ENCODE measurements around the gene STK31.
A peak's percentile ranks its signal among the peaks of the same experiment; 100 is the strongest.
"Not testable (repeated sequence)": the region's sequence is repeated elsewhere in the genome, so short reads cannot be mapped to it uniquely, and the experiment has no call there.

STK31 gene, protein sequence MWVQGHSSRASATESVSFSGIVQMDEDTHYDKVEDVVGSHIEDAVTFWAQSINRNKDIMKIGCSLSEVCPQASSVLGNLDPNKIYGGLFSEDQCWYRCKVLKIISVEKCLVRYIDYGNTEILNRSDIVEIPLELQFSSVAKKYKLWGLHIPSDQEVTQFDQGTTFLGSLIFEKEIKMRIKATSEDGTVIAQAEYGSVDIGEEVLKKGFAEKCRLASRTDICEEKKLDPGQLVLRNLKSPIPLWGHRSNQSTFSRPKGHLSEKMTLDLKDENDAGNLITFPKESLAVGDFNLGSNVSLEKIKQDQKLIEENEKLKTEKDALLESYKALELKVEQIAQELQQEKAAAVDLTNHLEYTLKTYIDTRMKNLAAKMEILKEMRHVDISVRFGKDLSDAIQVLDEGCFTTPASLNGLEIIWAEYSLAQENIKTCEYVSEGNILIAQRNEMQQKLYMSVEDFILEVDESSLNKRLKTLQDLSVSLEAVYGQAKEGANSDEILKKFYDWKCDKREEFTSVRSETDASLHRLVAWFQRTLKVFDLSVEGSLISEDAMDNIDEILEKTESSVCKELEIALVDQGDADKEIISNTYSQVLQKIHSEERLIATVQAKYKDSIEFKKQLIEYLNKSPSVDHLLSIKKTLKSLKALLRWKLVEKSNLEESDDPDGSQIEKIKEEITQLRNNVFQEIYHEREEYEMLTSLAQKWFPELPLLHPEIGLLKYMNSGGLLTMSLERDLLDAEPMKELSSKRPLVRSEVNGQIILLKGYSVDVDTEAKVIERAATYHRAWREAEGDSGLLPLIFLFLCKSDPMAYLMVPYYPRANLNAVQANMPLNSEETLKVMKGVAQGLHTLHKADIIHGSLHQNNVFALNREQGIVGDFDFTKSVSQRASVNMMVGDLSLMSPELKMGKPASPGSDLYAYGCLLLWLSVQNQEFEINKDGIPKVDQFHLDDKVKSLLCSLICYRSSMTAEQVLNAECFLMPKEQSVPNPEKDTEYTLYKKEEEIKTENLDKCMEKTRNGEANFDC

GRCh38 chr7:23710000-23710399 is at the start of gene STK31:
STK31 (plus strand) TSS chr7:23710219; CDS start chr7:23710286, 67 bp downstream.
- H3K4me3 ChIP-seq (ENCODE audit: low read depth, low read length): no peak within 1 kb of the TSS

DNA sequence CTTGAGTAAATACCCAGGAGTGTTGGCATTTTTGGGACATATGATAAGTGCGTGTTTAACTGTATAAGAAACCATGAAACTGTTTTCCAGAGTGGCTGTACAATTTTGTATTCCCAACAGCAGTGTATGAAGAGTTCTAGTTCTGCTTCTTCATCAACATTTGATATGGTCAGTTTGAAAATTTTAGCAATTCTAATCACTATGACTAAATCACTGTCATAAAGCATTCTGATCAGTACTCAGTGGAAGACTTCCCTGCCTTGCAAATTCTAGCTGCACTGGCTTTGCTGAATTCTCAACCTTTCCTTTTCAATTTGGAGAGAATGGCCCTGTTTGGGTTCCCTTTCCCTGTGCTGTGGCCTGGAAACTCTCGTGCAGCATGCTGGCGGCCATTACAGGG is 48.6 kb upstream of the STK31 start:
- H3K4me3 ChIP-seq (ENCODE audit: low read depth, low read length): no peak overlapping the region

GRCh38 chr7:23662124-23662983 is 47.7 kb upstream of the STK31 start:
- H3K4me3 ChIP-seq (ENCODE audit: low read depth, low read length): no peak overlapping the region

DNA sequence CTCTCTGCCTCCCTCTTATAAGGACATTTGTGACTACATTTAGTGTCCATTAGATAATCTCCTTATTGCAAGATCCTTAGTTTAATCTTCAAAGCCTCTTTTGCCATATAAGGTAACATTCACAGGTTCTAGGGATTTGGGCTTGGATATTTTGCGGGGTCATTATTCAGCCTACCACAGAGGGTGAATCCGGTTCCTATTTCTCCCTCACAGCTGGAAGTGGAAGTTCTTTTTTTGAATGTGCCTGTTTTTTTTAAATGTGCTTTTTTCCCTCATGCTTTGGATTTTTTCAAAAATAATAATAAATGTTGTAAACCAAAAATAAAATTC is 47.1 kb upstream of the STK31 start:
- no peak overlapping the region for H3K4me3 ChIP-seq (ENCODE audit: low read depth, low read length)

DNA sequence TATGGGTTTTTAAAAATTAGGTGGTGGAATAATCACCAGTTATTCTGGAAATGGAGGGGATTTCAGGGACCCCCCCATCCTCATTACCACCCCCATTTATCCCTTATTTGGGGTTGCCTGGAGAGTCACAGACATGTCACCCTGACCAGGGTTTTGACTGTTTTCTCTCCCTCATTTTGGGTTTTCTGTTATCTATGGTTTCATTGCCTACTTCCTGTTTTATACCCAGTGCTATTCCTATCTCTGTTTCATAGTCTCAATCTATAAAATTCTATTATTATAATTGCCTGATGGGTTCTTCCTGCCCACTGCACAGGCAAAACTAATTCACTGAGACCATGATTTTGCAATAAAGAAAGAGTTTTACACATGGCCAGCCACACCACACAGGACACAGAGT is 45.9 kb upstream of the STK31 start:
- H3K4me3 ChIP-seq (ENCODE audit: low read depth, low read length): no peak overlapping the region

DNA sequence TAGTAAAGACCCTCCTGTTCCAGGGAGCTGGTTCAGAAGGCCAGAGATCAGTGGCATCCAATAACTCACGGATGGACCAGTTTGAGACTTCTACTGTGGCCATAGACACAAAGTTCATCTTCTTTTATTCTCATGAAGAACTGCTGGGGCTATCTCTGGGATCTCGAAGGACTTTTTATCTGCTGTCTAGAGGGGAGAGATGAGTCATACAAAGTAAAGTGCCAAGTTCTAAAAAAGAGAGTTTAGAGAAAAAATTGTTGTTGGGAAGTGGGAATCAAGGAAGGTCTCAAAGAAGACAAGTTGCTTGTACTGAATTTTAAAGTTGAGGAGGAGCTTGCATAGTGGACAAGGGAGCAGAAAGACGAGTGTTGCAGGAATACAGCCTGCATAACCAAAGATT is 38.0 kb upstream of the STK31 start:
- H3K4me3 ChIP-seq (ENCODE audit: low read depth, low read length): no peak overlapping the region

DNA sequence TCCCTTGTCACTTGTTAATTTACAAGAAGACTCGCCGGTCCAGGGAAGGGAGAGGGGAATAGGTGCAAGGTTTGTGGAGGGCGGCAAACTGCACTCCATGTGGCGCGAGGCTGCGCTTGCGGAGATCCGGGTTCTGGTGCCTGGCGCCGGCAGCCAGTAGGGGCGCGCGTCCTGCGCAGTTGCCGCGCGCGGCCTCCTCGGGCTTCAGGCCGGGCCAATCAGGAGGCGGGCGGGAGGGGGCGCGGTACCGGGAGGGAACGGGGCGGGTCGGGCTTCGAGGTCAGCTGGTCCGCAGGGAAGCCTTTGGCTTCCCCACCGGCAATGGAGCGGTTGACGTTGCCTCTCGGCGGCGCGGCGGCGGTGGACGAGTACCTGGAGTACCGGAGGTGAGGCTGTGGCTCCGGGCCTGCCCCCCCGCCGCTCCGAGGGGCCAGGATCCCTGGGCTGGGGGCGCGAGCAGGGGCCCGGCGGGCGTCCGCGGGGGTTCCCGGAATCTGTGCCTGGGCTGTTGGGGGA is 30.1 kb upstream of the STK31 start, which contains the start of gene FAM221A:
Gene FAM221A (plus strand): TSS at position 302 of the 516 bp plus-strand sequence. CDS start 20 bp downstream, at position 322.
- peak within 1 kb of the TSS; percentile 69 for H3K4me3 ChIP-seq (ENCODE audit: low read depth, low read length)

DNA sequence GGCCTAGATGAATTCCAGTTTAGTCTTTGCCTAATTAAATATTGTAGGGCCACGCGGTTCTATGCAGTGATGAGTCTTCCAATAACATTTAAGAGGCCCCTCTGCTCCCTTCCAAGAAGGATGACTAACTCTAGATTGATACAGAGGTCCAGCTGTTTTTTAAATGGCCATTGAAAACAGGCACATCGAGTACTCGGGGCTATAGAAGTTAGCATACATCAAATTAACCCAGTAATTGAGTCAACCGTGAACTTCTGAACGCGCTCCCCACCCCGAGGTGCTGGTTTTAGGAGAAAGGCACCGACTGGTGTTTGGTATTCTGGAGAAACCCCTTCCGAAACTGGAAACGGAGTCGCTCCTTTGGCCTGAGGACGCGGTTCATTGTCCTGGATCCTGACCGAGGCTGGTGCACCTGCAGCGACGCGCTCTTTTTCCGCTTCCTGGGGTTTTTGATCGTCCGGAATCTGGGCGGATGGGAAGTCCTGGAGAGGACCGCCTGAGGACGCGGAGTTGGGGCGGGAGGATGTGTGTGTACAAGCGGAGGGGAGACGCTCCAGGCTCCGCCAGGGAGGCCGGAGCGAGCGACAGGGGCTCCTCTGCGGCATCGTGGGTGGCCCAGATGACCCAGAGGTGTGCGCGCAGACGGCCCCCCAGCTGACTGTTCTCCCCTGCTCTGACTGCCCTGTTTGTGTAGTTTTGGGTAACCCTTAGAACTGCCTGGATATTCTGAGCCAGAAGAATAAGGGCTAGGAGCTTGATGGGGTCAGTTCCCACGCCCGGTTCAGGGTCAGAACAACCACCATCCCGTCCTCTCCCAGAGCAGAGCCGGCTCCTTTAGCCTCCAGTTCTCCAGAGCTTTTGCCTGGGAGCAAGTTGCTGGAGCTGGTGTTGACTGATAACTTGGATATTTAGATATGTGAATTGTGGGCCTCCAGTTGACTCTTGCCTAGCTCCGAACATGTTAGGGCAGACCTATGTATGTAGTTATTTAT is 29.3 kb upstream of the STK31 start:
- H3K4me3 ChIP-seq (ENCODE audit: low read depth, low read length): peak overlapping the region; percentile 69

DNA sequence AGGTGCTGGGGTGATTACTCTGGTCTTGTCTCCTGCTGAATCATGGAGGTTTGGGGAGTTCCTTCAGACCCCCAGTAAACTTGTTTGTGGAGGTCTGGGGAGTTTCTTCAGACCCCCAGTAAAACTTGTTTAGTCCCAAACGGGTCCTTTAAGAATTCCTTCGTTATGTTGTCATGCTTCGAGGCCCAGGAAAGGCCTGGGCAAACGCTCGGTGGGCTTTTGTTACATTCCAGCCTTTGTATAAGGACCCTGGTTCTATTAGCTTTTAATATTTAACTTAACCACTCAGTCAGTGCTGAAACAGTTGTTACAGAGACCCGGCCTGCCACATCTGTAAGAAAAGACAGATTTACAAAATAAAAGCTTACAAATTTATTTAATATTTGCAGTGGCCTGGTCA is 26.0 kb upstream of the STK31 start:
- H3K4me3 ChIP-seq (ENCODE audit: low read depth, low read length): not testable (repeated sequence)

GRCh38 chr7:23685731-23686130 is 24.3 kb upstream of the STK31 start:
- no peak overlapping the region for H3K4me3 ChIP-seq (ENCODE audit: low read depth, low read length)

DNA sequence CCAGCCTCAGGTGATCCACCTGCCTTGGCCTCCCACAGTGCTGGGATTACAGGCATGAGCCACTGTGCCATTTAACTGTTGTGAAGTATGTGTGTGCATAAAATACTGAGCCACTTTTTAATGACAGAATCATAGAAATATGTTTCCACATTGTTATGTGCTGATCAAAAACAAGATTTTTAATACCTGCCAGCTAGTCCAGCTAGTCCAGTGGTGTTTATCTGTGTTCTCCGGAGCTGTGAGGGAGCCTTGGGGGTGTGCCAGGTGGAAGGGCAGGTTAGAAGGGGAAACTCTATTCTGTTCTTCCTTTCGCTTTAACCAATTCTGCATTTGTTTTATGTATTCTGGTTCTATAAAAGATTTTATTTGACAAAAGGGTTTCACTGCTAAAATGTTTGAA is 23.0 kb upstream of the STK31 start:
- H3K4me3 ChIP-seq (ENCODE audit: low read depth, low read length): no peak overlapping the region

DNA sequence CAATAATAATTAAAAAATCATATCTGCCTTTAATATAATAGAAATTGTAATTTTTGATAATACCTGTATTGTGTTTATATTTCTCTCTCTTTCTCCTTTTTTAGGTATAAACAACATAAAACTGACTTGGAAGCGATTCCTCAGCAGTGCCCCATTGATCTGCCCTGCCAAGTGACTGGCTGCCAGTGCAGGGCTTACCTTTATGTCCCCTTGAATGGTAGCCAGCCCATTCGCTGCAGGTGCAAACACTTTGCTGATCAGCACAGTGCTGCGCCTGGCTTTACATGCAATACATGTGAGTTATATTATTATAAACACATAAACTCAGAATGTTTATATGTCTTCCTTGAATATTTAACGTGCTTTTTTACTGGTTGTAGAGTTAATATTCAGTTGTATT is 20.9 kb upstream of the STK31 start:
- no peak overlapping the region for H3K4me3 ChIP-seq (ENCODE audit: low read depth, low read length)

GRCh38 chr7:23691320-23691719 is 18.7 kb upstream of the STK31 start:
- no peak overlapping the region for H3K4me3 ChIP-seq (ENCODE audit: low read depth, low read length)

GRCh38 chr7:23693224-23693623 is 16.8 kb upstream of the STK31 start:
- H3K4me3 ChIP-seq (ENCODE audit: low read depth, low read length): no peak overlapping the region

DNA sequence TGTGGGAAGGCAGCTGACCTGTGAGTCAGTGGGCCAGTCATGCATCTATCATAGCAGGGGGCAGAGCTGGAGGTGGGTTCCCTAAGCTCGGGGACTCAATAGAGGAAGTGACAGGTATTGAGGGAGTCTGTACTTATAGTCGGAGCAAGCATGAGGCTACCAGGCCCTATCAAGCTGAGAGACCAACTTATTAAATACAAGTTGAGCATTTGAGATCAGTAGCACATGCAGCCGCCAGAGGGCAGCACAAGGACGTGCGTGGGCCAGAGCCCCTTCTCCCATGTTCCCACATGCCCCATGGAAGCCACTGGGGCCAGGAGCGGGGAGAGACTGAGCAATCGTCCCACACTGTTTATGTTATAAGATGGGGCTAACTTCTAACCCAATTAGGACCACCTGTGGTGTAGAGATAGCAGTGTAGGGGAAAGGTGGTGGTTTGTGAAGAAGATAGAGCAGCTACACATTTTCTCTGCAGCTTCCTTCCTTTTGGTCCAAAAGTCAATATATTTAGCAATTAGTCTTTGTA is 13.0 kb upstream of the STK31 start:
- H3K4me3 ChIP-seq (ENCODE audit: low read depth, low read length): no peak overlapping the region

- H3K4me3 ChIP-seq (ENCODE audit: low read depth, low read length): no peak overlapping the region
Observed at GRCh38 chr7:23698822-23699221, 11.2 kb upstream of the STK31 start.

- no peak overlapping the region for H3K4me3 ChIP-seq (ENCODE audit: low read depth, low read length)
Observed at GRCh38 chr7:23700046-23700445, 10.0 kb upstream of the STK31 start.

DNA sequence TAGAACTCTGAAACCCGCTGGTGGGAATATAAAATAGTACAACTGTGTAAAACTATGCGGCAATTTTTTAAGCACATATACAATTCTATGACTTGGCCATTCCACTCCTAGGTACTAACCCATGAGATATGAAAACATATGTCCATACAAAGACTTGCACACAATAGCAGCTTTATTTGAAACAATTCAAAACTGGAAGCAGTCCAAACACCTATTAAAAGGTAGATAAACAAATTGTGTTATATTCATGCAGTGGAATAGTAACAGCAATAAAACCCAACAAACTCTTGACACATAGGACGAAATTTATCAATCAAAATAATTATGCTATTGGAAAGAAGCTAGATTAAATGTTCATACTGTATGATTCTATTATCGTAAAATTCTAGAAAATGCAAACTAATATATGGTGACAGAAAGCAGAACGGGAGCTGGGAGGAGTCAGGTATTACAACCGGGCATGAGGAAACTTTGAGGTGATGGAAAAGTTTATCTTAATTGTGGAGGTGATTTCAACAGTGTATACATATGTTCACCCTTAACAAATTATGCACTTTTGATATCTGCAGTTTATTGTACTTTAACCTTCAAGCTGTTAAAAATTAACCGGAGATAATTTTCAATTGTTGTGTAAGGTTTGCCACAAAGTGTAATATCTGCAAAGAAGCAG is 803 bp upstream of the STK31 start:
- no peak overlapping the region for H3K4me3 ChIP-seq (ENCODE audit: low read depth, low read length)

Data from iPS-11a (cell line).